Measurements from ENCODE around the gene CTRB2.
"Not testable (repeated sequence)": the region's sequence is repeated elsewhere in the genome, so short reads cannot be mapped to it uniquely, and the experiment has no call there.

The CTRB2 gene

DNA sequence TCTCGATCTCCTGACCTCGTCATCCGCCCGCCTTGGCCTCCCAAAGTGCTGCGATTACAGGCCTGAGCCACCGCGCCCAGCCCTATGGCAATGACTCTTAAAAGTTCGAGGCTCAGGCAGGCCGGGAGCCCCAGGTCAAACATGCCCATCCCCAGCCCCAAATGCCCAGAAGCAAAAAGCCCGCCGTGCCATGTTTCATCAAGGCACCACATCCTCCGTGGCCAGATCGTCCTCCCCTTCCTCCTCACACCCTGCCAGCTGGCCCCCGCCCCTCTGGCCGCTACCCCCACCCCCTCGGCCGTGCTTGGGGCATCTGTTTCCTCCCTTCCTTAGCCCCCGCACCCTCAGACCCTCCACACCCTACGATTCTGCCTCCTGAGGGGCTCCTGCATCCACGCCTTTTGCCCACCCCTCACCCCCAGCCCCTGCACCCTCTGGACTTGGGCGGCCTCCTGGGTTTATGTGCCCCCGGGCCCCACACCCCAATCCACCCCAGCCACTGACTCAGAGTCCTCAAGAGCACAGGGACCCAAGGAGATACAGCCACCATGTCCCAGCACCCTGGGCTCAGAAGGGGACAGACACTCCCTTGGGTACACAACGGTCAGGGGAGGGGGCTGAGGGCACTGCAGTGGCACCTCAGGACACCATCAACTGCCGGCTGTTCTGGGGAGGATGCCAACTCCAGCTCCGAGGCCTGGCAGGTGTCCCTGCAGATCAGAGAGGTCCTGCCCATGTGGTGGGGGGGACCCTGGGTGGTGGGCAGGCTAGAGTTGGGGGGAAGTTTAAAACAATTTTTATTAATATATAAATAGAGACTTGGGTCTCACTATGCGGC lies 18.9 kb upstream of the CTRB2 start:
- no peak for DNase-seq

DNA sequence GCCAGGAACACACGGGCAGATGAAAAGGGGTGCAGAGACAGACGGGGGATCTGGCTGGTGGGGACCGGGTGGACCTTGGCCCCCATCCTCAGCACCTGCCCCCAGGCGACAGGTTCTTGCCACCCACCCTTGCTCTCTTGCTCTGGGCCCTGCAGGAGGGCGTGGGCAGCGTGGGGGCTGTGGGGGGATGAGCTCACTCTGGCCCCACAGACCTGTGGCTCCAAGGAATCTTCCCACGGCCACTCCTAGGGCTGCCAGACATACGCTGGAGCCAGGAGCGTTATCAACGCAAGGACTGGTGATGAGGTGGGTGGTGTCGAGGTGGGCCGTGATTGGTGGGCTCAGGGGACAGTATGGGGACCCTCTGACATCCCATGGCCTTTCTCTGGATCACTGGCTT lies 18.1 kb upstream of the CTRB2 start:
- no peak for DNase-seq

- DNase-seq = no peak
These were observed 17.5 kb upstream of the CTRB2 start for GRCh38 chr16:75224306-75225082.

DNA sequence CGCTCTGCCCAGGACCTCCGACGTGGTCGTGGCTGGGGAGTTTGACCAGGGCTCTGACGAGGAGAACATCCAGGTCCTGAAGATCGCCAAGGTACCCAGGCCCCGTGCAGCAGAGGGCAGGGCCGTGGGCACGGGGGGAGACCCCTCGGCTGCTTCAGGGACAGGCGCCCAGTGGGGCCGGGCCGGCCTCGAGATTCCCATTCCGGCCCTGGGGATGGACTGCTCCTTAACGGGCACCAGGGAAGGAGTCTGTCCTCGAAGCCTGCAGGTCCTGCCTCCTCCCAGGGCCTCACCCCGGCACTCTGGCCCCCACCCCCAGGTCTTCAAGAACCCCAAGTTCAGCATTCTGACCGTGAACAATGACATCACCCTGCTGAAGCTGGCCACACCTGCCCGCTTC lies 16.2 kb upstream of the CTRB2 start:
- DNase-seq = not testable (repeated sequence)

DNA sequence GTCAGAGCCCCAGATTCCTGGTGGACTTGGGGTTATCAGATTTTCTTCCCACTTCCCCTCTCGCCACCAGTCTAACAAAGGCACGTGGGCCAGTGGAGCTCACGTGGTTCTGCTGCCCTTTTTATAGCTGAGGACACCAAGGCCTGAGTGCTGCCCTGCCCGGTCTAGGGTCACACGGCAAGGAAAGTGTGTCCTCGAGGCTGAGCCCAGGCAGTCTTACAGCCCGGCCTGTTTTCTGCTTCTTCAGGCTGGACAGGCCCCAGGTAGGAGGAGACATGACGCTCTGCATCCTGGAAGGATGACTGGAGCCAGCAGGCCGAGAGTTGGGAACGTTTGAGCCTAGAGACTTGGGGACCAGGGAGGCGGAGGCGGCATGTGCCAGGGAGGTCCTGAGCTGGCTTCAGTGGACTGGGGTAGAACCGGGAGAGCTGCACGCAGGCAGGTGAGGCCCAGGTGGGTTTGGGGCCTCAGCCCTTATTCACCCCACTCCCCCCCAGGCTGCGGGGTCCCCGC lies 15.4 kb upstream of the CTRB2 start:
- DNase-seq = no peak

GRCh38 chr16:75219838-75220237 lies 12.9 kb upstream of the CTRB2 start:
- no peak for DNase-seq

DNA sequence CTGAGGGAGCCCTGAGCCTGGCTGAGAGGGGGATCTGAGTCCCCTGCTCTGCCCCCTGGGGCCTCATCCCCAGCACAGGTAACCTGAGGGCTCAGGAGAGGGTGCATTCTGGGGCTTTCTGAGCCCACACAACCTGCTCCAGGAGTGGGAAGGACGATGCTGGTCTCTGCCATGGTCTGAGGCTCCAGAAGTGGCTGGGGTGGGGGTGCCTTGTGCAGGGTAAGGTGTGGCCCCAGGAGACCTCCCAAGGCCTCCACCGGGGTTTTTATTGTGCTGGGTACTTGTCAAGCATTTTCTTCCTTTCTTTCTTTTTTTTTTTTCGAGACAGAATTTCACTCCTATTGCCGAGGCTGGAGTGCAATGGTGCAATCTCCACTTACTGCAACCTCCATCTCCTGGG lies 12.1 kb upstream of the CTRB2 start:
- no peak for DNase-seq

DNA sequence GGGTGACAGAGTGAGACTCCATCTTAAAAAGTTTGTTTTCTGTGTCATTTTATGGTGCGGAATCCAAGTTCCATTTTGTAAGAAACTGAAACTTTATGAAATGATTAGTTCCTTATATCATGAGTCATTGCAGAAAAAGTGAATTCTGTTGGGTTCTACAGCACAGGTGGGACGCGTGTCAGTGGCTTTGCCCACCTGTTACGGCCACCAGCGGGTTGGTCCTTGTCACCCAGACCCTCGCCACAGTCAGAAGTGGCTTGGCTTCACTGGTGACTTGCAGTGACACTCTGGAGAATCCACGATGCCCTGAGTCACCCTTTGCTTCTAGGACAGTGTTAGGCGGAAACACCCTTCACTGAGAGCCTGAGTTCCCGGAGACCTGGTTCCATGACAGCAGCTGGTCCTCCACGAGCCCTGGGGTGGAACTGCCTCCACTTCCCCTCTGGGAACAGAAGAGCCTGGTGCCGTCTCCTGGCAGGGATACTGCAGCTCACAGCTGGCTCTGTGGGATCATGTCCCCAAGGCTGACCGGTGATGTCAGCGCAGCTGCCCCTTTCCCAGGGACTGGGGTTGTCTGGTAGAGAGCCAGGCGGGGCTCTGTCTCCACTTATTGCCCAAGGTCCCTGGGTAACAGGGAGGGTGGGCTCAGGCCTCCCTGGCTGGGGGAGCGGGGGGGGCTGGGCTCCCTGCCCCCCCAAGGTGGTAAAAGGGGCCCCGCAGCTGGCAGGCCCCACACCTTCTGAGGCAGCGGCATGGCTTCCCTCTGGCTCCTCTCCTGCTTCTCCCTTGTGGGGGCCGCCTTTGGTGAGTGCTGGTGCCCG lies 11.5 kb upstream of the CTRB2 start, which contains the start of gene CTRB1:
Gene CTRB1 (plus strand): TSS at position 733 of the 821 bp plus-strand sequence. CDS start 20 bp downstream, at position 753.
- DNase-seq = no peak

DNA sequence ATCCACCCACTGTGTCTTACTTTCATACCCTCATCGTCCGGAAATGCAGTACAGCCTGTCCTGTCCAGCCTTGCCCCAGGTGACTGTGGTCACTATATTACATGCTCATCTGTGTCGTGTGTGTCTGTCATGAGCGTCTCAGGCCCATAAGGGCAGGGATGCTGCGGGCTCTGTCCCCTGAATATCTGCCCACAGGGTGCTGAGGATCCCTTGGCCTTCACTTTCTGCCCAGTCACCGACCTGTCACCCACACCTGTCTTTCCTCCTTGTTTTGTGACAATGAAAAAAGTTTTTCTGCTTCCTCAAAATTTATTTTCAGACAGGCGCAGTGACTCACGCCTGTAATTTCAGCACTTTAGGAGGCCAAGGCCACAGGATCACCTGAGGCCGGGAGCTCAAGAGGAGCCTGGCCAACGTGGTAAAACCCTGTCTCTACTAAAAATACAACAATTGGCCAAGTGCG lies 10.5 kb upstream of the CTRB2 start:
- DNase-seq = no peak

DNA sequence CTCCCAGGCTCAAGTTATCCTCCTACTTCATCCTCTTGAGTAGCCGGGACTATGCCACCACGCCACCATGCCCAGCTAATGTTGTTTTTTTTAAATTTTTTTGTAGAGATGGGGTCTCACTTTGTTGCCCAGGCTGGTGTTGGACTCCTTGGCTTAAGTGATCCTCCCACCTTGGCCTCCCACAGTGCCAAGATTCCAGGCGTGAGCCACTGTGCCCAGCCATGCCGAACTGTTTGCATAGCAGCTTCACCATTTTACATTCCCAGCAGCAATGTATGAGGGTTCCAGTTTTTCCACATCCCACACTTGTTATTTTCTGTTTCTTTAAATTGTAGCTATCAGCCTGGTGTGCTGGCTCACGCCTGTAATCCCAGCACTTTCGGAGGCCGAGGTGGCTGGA lies 9.6 kb upstream of the CTRB2 start:
- no peak for DNase-seq

GRCh38 chr16:75216127-75216526 lies 9.2 kb upstream of the CTRB2 start:
- DNase-seq = no peak

GRCh38 chr16:75211286-75211685 lies 4.3 kb upstream of the CTRB2 start:
- not testable (repeated sequence) for DNase-seq

DNA sequence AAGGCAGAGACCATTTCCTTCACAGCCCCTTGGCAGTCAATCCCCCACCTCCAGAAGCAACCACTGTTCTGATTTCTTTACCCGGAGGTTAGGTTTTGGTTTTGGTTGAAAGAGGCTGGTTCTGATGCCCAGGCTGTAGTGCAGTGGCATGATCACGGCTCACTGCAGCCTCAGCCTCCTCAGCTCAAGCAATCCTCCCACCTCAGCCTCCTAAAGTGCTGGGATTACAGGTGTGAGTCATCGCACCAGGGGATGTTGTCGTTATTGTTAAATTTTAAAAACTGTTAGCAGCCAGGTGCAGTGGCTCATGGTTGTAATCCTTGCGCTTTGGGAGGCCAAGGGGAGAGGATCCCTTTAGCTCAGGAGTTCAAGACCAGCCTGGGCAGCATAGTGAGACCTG lies 3.0 kb upstream of the CTRB2 start:
- DNase-seq = no peak

- DNase-seq = not testable (repeated sequence)
These were observed 2.6 kb upstream of the CTRB2 start for GRCh38 chr16:75209514-75209913.

DNA sequence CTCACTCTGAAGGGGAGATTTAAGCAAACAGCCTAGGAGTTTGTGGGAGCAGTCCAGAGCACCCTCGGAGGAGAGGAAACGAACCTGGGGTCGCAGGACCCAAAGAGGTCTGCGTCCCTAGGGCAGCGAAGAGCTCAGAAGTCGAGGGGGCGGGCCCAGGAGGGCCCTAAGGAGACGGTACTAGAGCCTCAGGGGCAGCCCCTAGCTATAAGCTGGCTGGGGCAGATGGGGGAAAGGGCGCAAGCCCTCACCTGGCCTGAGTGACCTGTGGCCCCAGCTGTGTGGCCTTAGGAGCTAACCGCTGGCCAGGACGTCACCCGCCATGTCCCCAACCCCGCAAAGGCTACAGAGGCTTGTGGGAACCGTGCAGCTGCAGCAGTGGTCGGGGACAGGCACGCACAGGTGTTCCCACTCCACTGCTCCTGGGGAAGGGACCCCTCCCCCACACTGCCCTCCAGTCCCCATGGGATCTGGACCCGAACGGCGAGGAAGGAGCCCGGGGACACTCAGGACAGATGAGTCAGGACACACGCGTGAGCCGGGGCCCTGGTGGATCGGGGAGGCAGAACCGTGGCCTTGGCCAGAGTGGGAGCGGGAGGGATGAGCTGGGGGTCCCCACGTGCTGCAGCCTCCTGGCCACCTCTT lies 2.0 kb upstream of the CTRB2 start:
- no peak for DNase-seq

GRCh38 chr16:75208242-75208825 lies 1.4 kb upstream of the CTRB2 start:
- no peak for DNase-seq

GRCh38 chr16:75207831-75208230 lies 870 bp upstream of the CTRB2 start:
- DNase-seq = no peak

- DNase-seq = not testable (repeated sequence)
These were observed 806 bp downstream of the CTRB2 start for GRCh38 chr16:75205961-75206748.

DNA sequence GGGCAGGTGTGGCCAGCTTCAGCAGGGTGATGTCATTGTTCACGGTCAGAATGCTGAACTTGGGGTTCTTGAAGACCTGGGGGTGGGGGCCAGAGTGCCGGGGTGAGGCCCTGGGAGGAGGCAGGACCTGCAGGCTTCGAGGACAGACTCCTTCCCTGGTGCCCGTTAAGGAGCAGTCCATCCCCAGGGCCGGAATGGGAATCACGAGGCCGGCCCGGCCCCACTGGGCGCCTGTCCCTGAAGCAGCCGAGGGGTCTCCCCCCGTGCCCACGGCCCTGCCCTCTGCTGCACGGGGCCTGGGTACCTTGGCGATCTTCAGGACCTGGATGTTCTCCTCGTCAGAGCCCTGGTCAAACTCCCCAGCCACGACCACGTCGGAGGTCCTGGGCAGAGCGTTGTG lies 1.5 kb downstream of the CTRB2 start:
- not testable (repeated sequence) for DNase-seq

DNA sequence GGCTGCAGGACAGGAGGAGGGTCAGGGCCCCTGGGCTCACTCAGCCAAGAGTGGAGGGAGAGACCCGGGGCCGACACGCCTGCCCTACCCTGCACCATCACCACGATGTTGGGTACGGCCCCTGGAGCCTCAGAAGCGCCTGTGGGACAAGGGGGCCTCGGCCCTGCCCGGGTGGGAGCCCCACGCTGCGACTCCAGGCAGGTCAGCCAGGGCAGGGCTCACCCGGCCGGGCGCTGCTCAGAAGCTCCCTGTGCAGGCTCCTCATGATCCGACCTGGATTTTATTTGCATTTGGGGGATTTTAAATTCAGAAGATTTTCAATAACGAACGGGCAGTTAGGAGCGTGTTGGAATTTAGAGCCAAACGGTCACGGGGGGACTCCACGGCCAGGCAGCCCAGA lies 2.1 kb downstream of the CTRB2 start:
- DNase-seq = not testable (repeated sequence)

GRCh38 chr16:75204410-75204758 lies 2.6 kb downstream of the CTRB2 start:
- DNase-seq = no peak

Data from hematopoietic multipotent progenitor cell treated with erythropoietin and hydrocortisone succinate and interleukin-3 and kit ligand, for 4 days (in vitro differentiated cells).